ENCODE results near the gene KLHL8. TPM values are rescaled to one million over a fixed set of nuclear protein-coding genes. Genes with fewer than 3 reads are reported as not detected.
A peak's percentile ranks its signal among the peaks of the same experiment; 100 is the strongest.

The KLHL8 gene
- total and polyA plus RNA-seq, 7 donors = 5.1 to 33.8 (median 18.4) TPM

DNA sequence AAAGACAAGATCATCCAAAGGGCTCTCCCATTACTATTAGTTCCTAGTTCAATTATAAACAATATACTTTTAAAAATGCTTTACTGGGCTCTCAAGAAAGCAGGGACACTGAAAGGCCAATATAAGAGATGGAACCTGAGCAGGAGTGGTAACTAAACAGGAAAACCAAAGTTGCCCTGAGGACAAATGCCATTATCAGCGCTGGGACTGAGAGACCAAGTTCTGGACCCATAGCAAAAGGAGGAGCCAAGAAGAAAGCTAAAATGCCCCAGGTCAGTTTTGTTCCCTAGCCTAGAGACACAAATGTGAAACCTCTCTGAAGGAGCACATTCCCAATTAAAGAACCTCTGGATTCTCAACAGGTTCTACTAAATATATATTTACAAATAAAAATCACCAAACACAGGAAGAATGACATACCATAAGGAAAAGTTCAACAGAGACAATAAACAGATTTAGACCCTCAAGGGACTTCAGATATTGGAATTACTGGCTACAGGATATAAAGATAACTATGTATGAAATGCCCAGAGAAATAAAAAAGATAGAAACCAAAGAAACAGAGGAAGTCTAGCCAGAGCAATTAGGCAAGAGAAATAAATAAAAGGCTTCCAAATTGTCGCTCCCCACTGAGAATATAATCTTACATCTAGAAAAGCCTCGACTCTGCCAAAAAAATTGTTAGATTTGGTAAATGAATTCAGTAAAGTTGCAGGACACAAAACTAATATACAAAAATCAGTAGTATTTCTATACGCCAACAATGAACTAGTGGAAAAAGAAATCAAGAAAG, 67.1 kb downstream of the KLHL8 start:
- 74 to 86% (median 74%) methylated on average over 4 of the region's 4 CpGs for WGBS, 3 donors

DNA sequence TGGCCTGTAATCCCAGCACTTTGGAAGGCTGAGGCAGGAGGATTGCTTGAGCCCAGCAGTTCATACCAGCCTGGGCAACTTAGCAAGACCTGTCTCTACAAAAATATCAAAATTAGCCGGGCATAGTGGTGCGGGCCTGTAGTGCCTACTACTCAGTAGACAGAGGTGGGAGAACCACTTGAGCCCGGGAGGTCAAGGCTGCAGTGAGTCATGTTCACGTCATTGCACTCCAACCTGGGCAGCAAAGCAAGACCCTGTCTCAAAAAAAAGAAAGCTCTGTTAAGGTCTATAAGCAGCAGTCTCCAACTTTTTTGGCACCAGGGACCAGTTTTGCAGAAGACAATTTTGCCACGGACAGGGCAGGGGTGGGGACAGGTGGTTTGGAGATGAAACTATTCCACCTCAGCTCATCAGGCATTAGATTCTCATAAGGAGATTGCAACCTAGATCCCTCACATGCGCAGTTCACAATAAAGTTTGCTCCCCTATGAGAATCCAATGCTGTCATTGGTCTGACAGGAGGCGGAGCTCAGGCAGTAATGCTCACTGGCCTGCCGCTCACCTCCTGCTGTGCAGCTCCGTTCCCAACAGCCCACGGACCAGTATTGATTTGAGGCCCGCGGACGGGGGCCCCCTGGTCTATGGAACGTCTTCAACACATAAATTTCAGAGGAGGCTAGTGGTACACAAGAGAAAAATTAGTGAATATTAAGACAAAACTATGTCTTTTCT, 67.9 kb downstream of the KLHL8 start:
- H3K4me3 ChIP-seq = no peak overlapping the region
- H3K4me1 ChIP-seq = peaks cover 5% of the 10 kb centered on the region
- intact Hi-C loops (cut with DNase I) = loop anchor here in 1 of 2 donors (10.0 kb wide), 1 partner anchor 1842 kb away; no protein-coding TSS in a partner anchor
- TF ChIP-seq, protein P1, sequence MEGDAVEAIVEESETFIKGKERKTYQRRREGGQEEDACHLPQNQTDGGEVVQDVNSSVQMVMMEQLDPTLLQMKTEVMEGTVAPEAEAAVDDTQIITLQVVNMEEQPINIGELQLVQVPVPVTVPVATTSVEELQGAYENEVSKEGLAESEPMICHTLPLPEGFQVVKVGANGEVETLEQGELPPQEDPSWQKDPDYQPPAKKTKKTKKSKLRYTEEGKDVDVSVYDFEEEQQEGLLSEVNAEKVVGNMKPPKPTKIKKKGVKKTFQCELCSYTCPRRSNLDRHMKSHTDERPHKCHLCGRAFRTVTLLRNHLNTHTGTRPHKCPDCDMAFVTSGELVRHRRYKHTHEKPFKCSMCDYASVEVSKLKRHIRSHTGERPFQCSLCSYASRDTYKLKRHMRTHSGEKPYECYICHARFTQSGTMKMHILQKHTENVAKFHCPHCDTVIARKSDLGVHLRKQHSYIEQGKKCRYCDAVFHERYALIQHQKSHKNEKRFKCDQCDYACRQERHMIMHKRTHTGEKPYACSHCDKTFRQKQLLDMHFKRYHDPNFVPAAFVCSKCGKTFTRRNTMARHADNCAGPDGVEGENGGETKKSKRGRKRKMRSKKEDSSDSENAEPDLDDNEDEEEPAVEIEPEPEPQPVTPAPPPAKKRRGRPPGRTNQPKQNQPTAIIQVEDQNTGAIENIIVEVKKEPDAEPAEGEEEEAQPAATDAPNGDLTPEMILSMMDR (IDR thresholded peaks at IDR 0.05) = no peak
- no peaks in the 10 kb centered on the region for H3K36me3 ChIP-seq (ENCODE audit: insufficient read depth in 1 of 2, low read depth in 1 of 2)
- ATAC-seq (no peak), DNase-seq (no peak)
- no peaks in the 10 kb centered on the region for H3K9me3 ChIP-seq
- H3K27me3 ChIP-seq (ENCODE audit: insufficient read depth in 3 of 3, low read length in 2 of 3) = no peaks in the 10 kb centered on the region
- no peak overlapping the region for H3K27ac ChIP-seq
- 77 to 83% (median 77%) methylated on average over 14 of the region's 14 CpGs for WGBS, 3 donors

More for the DNA sequence above, 67.1 kb downstream of the KLHL8 start:
- Histone ChIP-seq H3K4me3 (no peak overlapping the region), H3K4me1 (peaks cover 5% of the 10 kb centered on the region), H3K36me3 (ENCODE audit: insufficient read depth in 1 of 2, low read depth in 1 of 2) (no peaks in the 10 kb centered on the region), H3K27me3 (ENCODE audit: insufficient read depth in 3 of 3, low read length in 2 of 3) (no peaks in the 10 kb centered on the region), H3K9me3 (no peaks in the 10 kb centered on the region), H3K27ac (no peak overlapping the region)
- DNase-seq = no peak
- TF ChIP-seq, protein P1 (IDR thresholded peaks at IDR 0.05) = no peak
- intact Hi-C loops (cut with DNase I) = loop anchor here in 1 of 2 donors (10.0 kb wide), 1 partner anchor 1842 kb away; no protein-coding TSS in a partner anchor
- no peak for ATAC-seq

DNA sequence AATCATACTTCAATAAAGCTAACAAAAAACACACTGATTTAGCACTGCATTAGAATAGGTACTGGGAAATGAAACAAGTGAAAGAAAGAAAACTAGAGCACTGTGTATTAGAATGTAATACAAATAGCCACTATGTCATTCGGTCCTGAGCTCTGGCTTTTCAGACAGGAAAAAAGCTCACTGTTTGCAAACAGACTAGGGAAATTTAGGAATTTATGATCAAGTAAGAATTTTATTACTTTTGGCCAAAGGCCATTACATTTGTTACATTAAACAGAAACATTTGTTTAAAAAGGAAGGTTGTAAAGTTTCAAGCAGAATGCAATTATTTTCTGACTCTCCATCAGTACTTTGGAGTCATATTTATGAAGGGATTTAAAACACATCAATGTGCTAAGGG, 68.7 kb downstream of the KLHL8 start:
- DNase-seq (no peak), ATAC-seq (no peak)
- intact Hi-C loops (cut with DNase I) = loop anchor here (2.0 to 10.0 kb wide), 2 partner anchors 83 to 1843 kb away; no protein-coding TSS in a partner anchor
- Histone ChIP-seq H3K36me3 (ENCODE audit: insufficient read depth in 1 of 2, low read depth in 1 of 2) (no peaks in the 10 kb centered on the region), H3K4me3 (no peak overlapping the region), H3K9me3 (no peaks in the 10 kb centered on the region), H3K27me3 (ENCODE audit: insufficient read depth in 3 of 3, low read length in 2 of 3) (no peaks in the 10 kb centered on the region), H3K4me1 (peaks cover 5% of the 10 kb centered on the region), H3K27ac (no peak overlapping the region)
- 64 to 76% (median 67%) methylated on average over 1 of the region's 1 CpG for WGBS, 3 donors
- TF ChIP-seq, protein P1 (IDR thresholded peaks at IDR 0.05) = no peak

DNA sequence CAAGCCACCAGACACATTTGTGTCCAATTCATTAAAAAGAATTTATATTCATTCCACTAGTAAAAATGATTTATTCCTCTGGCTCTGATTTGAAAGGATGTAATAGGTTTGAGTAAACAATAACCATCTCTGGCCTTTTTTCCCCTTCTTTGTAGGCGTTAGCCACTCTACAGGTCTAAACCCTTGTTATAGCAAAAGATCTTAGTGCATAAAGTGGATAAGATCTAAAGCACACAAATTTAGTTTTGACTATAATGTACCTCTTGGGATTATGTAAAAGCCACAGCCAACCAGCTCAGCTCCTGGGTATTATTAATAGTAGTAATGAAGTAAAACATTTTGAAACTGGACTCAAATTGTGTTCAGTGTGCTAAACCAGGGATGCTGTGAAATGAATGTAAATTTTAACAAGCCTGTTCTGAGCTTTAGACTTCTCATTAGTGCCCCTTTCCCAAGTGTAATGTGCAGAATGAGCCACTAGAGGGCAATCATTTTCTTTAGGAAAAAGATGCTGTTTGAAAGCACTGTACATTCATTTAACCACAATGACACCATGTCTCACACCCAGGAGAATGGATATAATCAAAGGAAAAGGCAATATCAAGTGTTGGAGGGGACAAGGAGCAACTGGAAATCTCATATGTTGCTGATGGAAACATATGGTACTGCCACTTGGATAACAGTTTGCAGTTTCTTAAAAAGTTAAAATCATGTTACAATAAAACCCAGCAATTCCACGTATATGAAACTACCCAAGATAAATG, 69.7 kb downstream of the KLHL8 start:
- H3K4me3 ChIP-seq = no peak overlapping the region
- no peak overlapping the region for H3K27ac ChIP-seq
- 38 to 44% (median 44%) methylated on average over 2 of the region's 2 CpGs for WGBS, 3 donors
- H3K9me3 ChIP-seq = no peaks in the 10 kb centered on the region
- H3K4me1 ChIP-seq = peaks cover 5% of the 10 kb centered on the region
- no peaks in the 10 kb centered on the region for H3K27me3 ChIP-seq (ENCODE audit: insufficient read depth in 3 of 3, low read length in 2 of 3)
- TF ChIP-seq, protein P1 (IDR thresholded peaks at IDR 0.05) = peak; percentile 95
- H3K36me3 ChIP-seq (ENCODE audit: insufficient read depth in 1 of 2, low read depth in 1 of 2) = no peaks in the 10 kb centered on the region
- DNase-seq (no peak), ATAC-seq (peak; percentile 59 to 86 (median 78))
- intact Hi-C loops (cut with DNase I) = loop anchor here (1.0 to 10.0 kb wide), 3 partner anchors 84 to 1844 kb away; no protein-coding TSS in a partner anchor
